ENCODE results near the gene FNDC3B. TPM values are rescaled to one million over a fixed set of nuclear protein-coding genes. Genes with fewer than 3 reads are reported as not detected.

The FNDC3B gene
- total and polyA plus RNA-seq, 2 donors (not counting 1 experiment from before 2014, with no cell fraction given): 1.2 to 9.2 TPM

GRCh38 chr3:172189213-172189612 lies 149.8 kb downstream of the FNDC3B start:
- CTCF ChIA-PET: no interaction called here
- H2AFZ ChIP-seq (ENCODE audit: insufficient read depth, low read depth, low read length, poor library complexity, severe bottlenecking): no peak overlapping the region
- Mint-ChIP-seq H3K27ac (no peak overlapping the region), H3K4me3 (no peak overlapping the region), H3K9me3 (ENCODE audit: insufficient read depth) (no peaks in the 10 kb centered on the region), H3K4me1 (no peaks in the 10 kb centered on the region), H3K27me3 (peaks cover under 1% of the 10 kb centered on the region)
- WGBS (ENCODE audit: insufficient coverage): no CpG with 5 or more reads among the region's 2 CpGs
- DNase-seq (no peak), ATAC-seq (ENCODE audit: low read depth) (no peak)
- H3K9me3 ChIP-seq (ENCODE audit: control extremely low read depth in 1 of 3, control insufficient read depth in 2 of 3, insufficient read depth in 1 of 3, low read length in 2 of 3): no peaks in the 10 kb centered on the region
- no peaks in the 10 kb centered on the region for H3K4me1 ChIP-seq (ENCODE audit: control insufficient read depth in 2 of 2, insufficient read depth in 2 of 2, low read length in 2 of 2)
- no peak overlapping the region for H3K27ac ChIP-seq (ENCODE audit: low read length in 2 of 2)
- H3K79me2 ChIP-seq (ENCODE audit: control insufficient read depth, insufficient read depth, low read length): no peaks in the 10 kb centered on the region
- intact Hi-C loops (cut with micrococcal nuclease): no loop called here
- POLR2A ChIA-PET: no interaction called here
- H3K36me3 ChIP-seq (replicated peaks in 1 of 2; ENCODE audit: control extremely low read depth in 1 of 2, control insufficient read depth in 1 of 2, extremely low read depth in 1 of 2, insufficient read depth in 2 of 2, low read length in 1 of 2): no peaks in the 10 kb centered on the region
- H3K4me3 ChIP-seq (ENCODE audit: control extremely low read depth in 1 of 5, extremely low read depth in 1 of 5, insufficient read depth in 1 of 5, low read depth in 2 of 5, low read length in 4 of 5): no peak overlapping the region
- no peak for TF ChIP-seq CTCF (IDR thresholded peaks at IDR 0.05)
- TF ChIP-seq EZH2 (IDR thresholded peaks at IDR 0.05; ENCODE audit: borderline replicate concordance, insufficient read depth, low read depth, low read length, poor library complexity, severe bottlenecking): no peak
- no peaks in the 10 kb centered on the region for H3K27me3 ChIP-seq (replicated peaks in 1 of 4; ENCODE audit: control extremely low read depth in 1 of 4, control insufficient read depth in 3 of 4, insufficient read depth in 4 of 4, low read length in 3 of 4)
- no peak overlapping the region for H3K9ac ChIP-seq (ENCODE audit: low read length)
- no peak overlapping the region for H3K4me2 ChIP-seq (replicated peaks; ENCODE audit: low read depth, low read length, poor library complexity, severe bottlenecking)
- H4K20me1 ChIP-seq (ENCODE audit: control insufficient read depth, insufficient read depth, low read length, poor library complexity, severe bottlenecking): no peaks in the 10 kb centered on the region

- no peak overlapping the region for H2AFZ ChIP-seq (ENCODE audit: insufficient read depth, low read depth, low read length, poor library complexity, severe bottlenecking)
- CTCF ChIA-PET: no interaction called here
- no peaks in the 10 kb centered on the region for H3K4me1 Mint-ChIP-seq
- no peak overlapping the region for H3K4me3 ChIP-seq (ENCODE audit: control extremely low read depth in 1 of 5, extremely low read depth in 1 of 5, insufficient read depth in 1 of 5, low read depth in 2 of 5, low read length in 4 of 5)
- no peak overlapping the region for H3K4me3 Mint-ChIP-seq
- no peaks in the 10 kb centered on the region for H3K9me3 Mint-ChIP-seq (ENCODE audit: insufficient read depth)
- no peak overlapping the region for H3K9ac ChIP-seq (ENCODE audit: low read length)
- intact Hi-C loops (cut with micrococcal nuclease): no loop called here
- H3K4me1 ChIP-seq (ENCODE audit: control insufficient read depth in 2 of 2, insufficient read depth in 2 of 2, low read length in 2 of 2): no peaks in the 10 kb centered on the region
- H3K36me3 ChIP-seq (replicated peaks in 1 of 2; ENCODE audit: control extremely low read depth in 1 of 2, control insufficient read depth in 1 of 2, extremely low read depth in 1 of 2, insufficient read depth in 2 of 2, low read length in 1 of 2): no peaks in the 10 kb centered on the region
- H3K27me3 Mint-ChIP-seq: peaks cover 3% of the 10 kb centered on the region
- WGBS (ENCODE audit: insufficient coverage): 94% methylated on average over 2 of the region's 7 CpGs
- no peaks in the 10 kb centered on the region for H3K9me3 ChIP-seq (ENCODE audit: control extremely low read depth in 1 of 3, control insufficient read depth in 2 of 3, insufficient read depth in 1 of 3, low read length in 2 of 3)
- H3K27me3 ChIP-seq (replicated peaks in 1 of 4; ENCODE audit: control extremely low read depth in 1 of 4, control insufficient read depth in 3 of 4, insufficient read depth in 4 of 4, low read length in 3 of 4): no peaks in the 10 kb centered on the region
- no peak overlapping the region for H3K27ac ChIP-seq (ENCODE audit: low read length in 2 of 2)
- H3K4me2 ChIP-seq (replicated peaks; ENCODE audit: low read depth, low read length, poor library complexity, severe bottlenecking): no peak overlapping the region
- ATAC-seq (ENCODE audit: low read depth): no peak
- no peak overlapping the region for H3K27ac Mint-ChIP-seq
- TF ChIP-seq CTCF (IDR thresholded peaks at IDR 0.05) (no peak), EZH2 (IDR thresholded peaks at IDR 0.05; ENCODE audit: borderline replicate concordance, insufficient read depth, low read depth, low read length, poor library complexity, severe bottlenecking) (no peak)
- H3K79me2 ChIP-seq (ENCODE audit: control insufficient read depth, insufficient read depth, low read length): no peaks in the 10 kb centered on the region
- no peaks in the 10 kb centered on the region for H4K20me1 ChIP-seq (ENCODE audit: control insufficient read depth, insufficient read depth, low read length, poor library complexity, severe bottlenecking)
- POLR2A ChIA-PET: no interaction called here
- DNase-seq: no peak
Measured at GRCh38 chr3:172189987-172190603, 150.7 kb downstream of the FNDC3B start.

Measured in B cell (primary cell).